ENCODE results near the gene ATP1B3.

- TF ChIP-seq CTCF (IDR thresholded peaks at IDR 0.05; ENCODE audit: poor library complexity): no peak
- no peak for TF ChIP-seq EZH2phosphoT487 (IDR thresholded peaks at IDR 0.05; ENCODE audit: low read depth, severe bottlenecking, unreplicated experiment)
Measured at GRCh38 chr3:141858312-141858711, 18.1 kb upstream of the ATP1B3 start.

All from hepatocyte (in vitro differentiated cells).